GM19395 (cell line): ENCODE data around the gene NOL3.

ENCODE experiments used
- ATAC-seq: cut with Tn5 transposase; IDR thresholded peaks from one replicate; pipeline ENCODE4 v1.9.1; 2021; ENCODE audit warnings: mild to moderate bottlenecking, moderate library complexity; ENCODE audit not compliant: unreplicated experiment

NOL3 gene

GRCh38 chr16:67154578-67155294, 15.6 kb upstream of the NOL3 start:
- ATAC-seq, result no peak

- peak; percentile 28 for ATAC-seq
Observed at GRCh38 chr16:67155295-67156142, 14.8 kb upstream of the NOL3 start.

DNA sequence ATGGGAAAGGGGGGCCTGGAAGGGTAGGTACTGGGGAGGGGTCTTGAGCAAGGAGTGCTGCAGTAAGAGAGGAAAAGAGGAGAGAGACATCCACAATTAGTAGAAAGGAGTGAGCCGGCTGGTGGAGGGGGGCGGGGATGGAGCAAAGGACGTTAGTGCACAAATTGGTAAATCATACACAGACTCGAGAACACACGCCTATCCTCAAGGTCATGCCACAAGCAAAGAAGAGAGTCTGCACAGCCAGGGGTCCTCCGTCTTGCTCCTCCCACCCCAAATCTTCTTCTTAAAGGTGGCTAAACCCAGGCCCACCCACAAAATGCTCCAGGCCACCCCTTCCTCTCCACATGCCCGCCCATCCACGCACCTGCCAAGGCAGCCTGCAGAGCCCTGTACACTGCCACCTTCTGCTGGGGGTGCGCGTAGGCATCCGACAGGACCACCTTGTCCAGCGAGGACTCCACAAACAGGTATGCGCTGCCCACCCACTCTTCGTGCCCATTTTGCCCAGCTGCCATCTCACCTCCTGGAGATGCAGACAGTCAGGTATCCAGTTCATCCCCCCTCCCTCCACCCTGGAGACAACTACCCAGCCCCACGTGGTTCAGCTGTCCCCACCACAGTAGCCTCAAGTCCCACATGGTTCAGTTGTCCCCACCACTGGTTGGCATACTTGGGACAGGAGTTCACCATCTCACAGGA, 14.0 kb upstream of the NOL3 start:
- no peak for ATAC-seq

GRCh38 chr16:67157106-67157748, 13.1 kb upstream of the NOL3 start:
- no peak for ATAC-seq

- no peak for ATAC-seq
Observed at GRCh38 chr16:67157892-67158635, 12.3 kb upstream of the NOL3 start.

GRCh38 chr16:67158637-67159600, 11.4 kb upstream of the NOL3 start:
- peak; percentile 44 for ATAC-seq

DNA sequence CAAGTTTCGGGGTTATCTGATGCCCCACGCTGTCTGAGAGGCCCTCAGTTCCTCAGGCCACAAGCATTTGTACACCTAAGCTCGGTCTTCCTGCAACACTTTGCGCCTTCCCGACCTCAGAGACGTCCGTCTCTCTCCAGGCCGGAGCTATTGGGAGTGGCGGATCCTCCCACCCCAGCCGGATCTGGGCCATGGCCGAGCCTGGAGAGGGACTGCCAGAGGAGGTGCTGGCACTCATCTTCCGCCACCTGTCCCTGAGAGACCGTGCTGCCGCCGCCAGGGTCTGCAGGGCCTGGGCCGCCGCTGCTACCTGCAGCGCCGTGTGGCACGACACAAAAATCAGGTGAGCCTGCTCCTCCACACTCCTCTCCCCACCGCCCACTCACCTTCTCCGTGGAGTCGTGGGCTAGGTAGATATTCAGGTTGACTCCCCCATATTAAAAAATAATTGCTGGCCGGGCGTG, 8.7 kb upstream of the NOL3 start:
- no peak for ATAC-seq

- no peak for ATAC-seq
Observed at GRCh38 chr16:67162506-67163163, 7.7 kb upstream of the NOL3 start.

- ATAC-seq, result no peak
Observed at GRCh38 chr16:67163164-67163998, 7.0 kb upstream of the NOL3 start.

DNA sequence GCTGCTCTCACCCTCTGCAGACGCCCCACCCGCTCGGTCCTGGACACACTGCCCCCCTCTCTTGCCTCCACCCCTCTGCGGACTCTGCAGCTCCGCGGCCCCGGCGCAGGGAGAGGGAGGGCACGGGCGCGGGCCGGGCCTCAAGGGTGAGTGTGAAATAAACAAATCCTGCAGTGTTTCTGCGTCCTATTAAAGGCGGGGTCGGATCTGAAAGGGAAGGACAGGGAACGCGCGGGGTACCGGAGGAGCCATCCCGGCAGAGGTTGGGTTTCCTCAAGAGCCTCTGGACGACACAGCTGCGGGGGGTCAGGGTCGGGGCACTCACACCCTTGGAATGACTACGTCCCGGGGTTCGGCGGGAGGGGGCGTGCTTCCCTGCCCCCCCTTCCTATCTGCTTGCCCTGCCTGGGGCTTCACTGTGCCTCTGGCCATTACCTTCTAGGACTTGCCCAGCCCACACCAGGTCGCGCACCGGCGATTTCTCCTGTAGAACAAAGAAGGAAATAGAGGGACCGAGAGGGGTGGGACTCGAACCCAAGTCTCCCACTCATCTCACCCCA, 6.3 kb upstream of the NOL3 start:
- no peak for ATAC-seq

GRCh38 chr16:67164599-67165061, 5.7 kb upstream of the NOL3 start, which contains the start of gene HSF4:
Gene HSF4 (plus strand): TSS chr16:67164745. CDS start chr16:67164812, 67 bp downstream.
- ATAC-seq, result no peak

- ATAC-seq, result no peak
Observed at GRCh38 chr16:67165121-67166078, 4.9 kb upstream of the NOL3 start.

GRCh38 chr16:67166110-67166547, 4.2 kb upstream of the NOL3 start:
- no peak for ATAC-seq

- ATAC-seq, result no peak
Observed at GRCh38 chr16:67166598-67167168, 3.7 kb upstream of the NOL3 start.

GRCh38 chr16:67167588-67167987, 2.8 kb upstream of the NOL3 start:
- no peak for ATAC-seq

- ATAC-seq, result no peak
Observed at GRCh38 chr16:67169011-67169451, 1.3 kb upstream of the NOL3 start.
